ENCODE measurements around the gene PDE3B. TPM values are rescaled to one million over a fixed set of nuclear protein-coding genes. Genes with fewer than 3 reads are reported as not detected.

PDE3B gene
- total and polyA plus RNA-seq, 2 of the 4 experiments (the other 2 are of a cell fraction): 0.21 to 1.3 TPM

DNA sequence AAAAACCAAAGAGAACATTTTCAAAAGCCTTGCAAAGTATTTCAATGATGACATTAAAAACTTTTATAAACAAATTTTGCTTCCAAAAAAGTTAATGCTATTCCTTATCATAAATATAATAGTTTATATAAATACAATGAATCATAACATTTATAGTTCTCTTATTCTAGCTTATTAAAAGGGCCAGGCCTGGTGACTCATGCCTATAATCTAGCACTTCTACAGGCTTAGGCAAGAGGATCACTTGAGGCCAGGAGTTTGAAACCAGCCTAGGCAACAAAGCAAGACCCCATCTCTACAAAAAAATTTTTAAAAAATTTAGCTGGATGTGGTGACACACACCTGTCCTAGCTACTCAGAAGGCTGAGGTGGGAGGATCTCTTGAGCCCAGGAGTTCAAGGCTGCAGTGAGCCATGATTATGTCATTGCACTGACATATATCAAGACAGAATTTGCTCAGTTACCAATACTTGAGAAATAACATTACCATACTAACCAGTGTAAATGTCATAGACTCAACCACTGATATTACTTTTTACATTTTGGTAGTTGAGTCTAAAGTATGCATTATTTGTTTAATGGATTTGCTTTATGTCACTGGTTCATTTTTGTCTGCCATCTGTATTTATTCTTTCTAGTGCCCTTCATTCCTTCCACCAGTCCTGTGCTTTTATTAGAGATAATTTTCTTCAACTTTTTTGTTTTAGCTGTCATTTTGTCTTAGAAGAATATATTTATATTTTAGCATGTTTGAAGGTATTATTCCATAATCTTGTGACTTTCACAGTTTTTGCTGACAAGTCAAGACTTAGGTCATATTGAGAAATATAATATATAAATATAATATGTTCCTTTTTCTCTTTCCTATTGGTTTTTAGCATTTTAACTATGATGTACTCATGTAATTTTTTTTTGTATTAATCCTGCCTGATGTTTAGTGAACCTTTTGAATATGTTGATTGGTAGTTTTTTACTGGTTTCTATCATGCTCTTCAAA is 192.2 kb downstream of the PDE3B start:
- Histone ChIP-seq H2AFZ (replicated peaks; ENCODE audit: low read length, poor library complexity) (no peak overlapping the region), H3K23ac (ENCODE audit: low read depth, low read length) (no peak overlapping the region), H2BK5ac (ENCODE audit: low read depth, low read length, poor library complexity, severe bottlenecking) (no peak overlapping the region), H2BK15ac (ENCODE audit: low read depth, low read length) (no peak overlapping the region), H4K5ac (ENCODE audit: low read depth, low read length) (no peak overlapping the region), H4K8ac (ENCODE audit: low read depth in 2 of 2, low read length in 2 of 2) (no peak overlapping the region), H2BK120ac (ENCODE audit: low read depth, low read length) (no peak overlapping the region), H3K4ac (ENCODE audit: low read depth, low read length) (no peak overlapping the region), H3K14ac (replicated peaks; ENCODE audit: low read depth, low read length) (no peak overlapping the region), H4K20me1 (ENCODE audit: insufficient read depth, low read length) (no peaks in the 10 kb centered on the region), H3K36me3 (ENCODE audit: control insufficient read depth, insufficient read depth, low read length) (no peaks in the 10 kb centered on the region), H2AK5ac (ENCODE audit: low read depth, low read length) (no peak overlapping the region), H4K91ac (ENCODE audit: insufficient read depth, low read depth, low read length) (no peak overlapping the region), H3K18ac (ENCODE audit: low read depth, low read length) (no peak overlapping the region), H3K9ac (ENCODE audit: low read depth, low read length) (no peak overlapping the region), H3K4me1 (ENCODE audit: control insufficient read depth, insufficient read depth, low read length) (no peaks in the 10 kb centered on the region; the same call in 1 of the 2 replicates), H2AK9ac (replicated peaks; ENCODE audit: low read depth, low read length, poor library complexity) (no peak overlapping the region), H3K4me3 (ENCODE audit: insufficient read depth, low read depth, low read length) (no peak overlapping the region), H3K56ac (ENCODE audit: extremely low read depth, insufficient read depth, low read length) (no peak overlapping the region), H3K27me3 (ENCODE audit: control insufficient read depth, insufficient read depth, low read length) (no peaks in the 10 kb centered on the region), H2BK20ac (ENCODE audit: low read depth, low read length) (no peak overlapping the region), H3K79me1 (ENCODE audit: low read depth in 1 of 2, low read length in 2 of 2) (no peaks in the 10 kb centered on the region), H3K9me1 (ENCODE audit: insufficient read depth, low read length) (no peaks in the 10 kb centered on the region), H3K4me2 (ENCODE audit: low read depth, low read length) (no peak overlapping the region), H3K9me3 (ENCODE audit: control insufficient read depth, insufficient read depth, low read length) (no peaks in the 10 kb centered on the region), H3K27ac (ENCODE audit: insufficient read depth, low read length) (peak overlapping the region; percentile 29; the same call in 1 of the 2 replicates)
- dilution Hi-C loops (cut with HindIII; ENCODE audit: low sequenced_read_pairs, unreplicated experiment) (no loop called here), in situ Hi-C loops (cut with MboI; ENCODE audit: low sequenced_read_pairs) (no loop called here), intact Hi-C loops (cut with micrococcal nuclease) (no loop called here)
- TF ChIP-seq SMC3 (IDR thresholded peaks at IDR 0.05; ENCODE audit: low read depth, low read length) (no peak), USF2 (IDR thresholded peaks at IDR 0.05; ENCODE audit: low read depth, low read length) (no peak), NFE2L2 (IDR thresholded peaks at IDR 0.05; ENCODE audit: low read depth, low read length) (no peak), CEBPB (IDR thresholded peaks at IDR 0.05; ENCODE audit: low read depth, low read length) (no peak)
- DNase-seq (peak; percentile 41), ATAC-seq (ENCODE audit: low read depth) (peak; percentile 51)
- CTCF ChIA-PET: no interaction called here
- POLR2A ChIA-PET (ENCODE audit: unreplicated experiment): no interaction called here
- no TSS peak for BruUV-seq (replicated peaks)

Measured in IMR-90 (cell line).